ENCODE data around the gene EPS15. TPM values are rescaled to one million over a fixed set of nuclear protein-coding genes. Genes with fewer than 3 reads are reported as not detected.

Gene EPS15
- total and polyA plus RNA-seq, 9 of the 15 experiments (the other 6 are each of a cell fraction or from before 2014, with no cell fraction given), result 23.1 to 69.0 (median 41.7) TPM

- TF ChIP-seq PATZ1 (CRISPR knock-in tag; IDR thresholded peaks at IDR 0.05; ENCODE audit: borderline replicate concordance) (no peak), EP300 (IDR thresholded peaks at IDR 0.05; ENCODE audit: low read length) (no peak), OTX1 (CRISPR knock-in tag; IDR thresholded peaks at IDR 0.05) (no peak), U2AF1 (optimal IDR thresholded peaks at IDR 0.05; ENCODE audit: low read depth, low read length) (no peak), ZBTB5 (IDR thresholded peaks at IDR 0.05) (no peak), L3MBTL2 (IDR thresholded peaks at IDR 0.05) (no peak), ZNF165 (CRISPR knock-in tag; IDR thresholded peaks at IDR 0.05; ENCODE audit: borderline replicate concordance) (no peak), ZNF583 (CRISPR knock-in tag; IDR thresholded peaks at IDR 0.05) (no peak)
- TF ChIP-seq, protein P1, sequence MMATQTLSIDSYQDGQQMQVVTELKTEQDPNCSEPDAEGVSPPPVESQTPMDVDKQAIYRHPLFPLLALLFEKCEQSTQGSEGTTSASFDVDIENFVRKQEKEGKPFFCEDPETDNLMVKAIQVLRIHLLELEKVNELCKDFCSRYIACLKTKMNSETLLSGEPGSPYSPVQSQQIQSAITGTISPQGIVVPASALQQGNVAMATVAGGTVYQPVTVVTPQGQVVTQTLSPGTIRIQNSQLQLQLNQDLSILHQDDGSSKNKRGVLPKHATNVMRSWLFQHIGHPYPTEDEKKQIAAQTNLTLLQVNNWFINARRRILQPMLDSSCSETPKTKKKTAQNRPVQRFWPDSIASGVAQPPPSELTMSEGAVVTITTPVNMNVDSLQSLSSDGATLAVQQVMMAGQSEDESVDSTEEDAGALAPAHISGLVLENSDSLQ (IDR thresholded peaks at IDR 0.05), result peak; percentile 55; the same call in 1 of the 2 replicates
- TF ChIP-seq, protein P2, sequence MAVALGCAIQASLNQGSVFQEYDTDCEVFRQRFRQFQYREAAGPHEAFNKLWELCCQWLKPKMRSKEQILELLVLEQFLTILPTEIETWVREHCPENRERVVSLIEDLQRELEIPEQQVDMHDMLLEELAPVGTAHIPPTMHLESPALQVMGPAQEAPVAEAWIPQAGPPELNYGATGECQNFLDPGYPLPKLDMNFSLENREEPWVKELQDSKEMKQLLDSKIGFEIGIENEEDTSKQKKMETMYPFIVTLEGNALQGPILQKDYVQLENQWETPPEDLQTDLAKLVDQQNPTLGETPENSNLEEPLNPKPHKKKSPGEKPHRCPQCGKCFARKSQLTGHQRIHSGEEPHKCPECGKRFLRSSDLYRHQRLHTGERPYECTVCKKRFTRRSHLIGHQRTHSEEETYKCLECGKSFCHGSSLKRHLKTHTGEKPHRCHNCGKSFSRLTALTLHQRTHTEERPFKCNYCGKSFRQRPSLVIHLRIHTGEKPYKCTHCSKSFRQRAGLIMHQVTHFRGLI (CRISPR knock-in tag; IDR thresholded peaks at IDR 0.05), result no peak
Measured at GRCh38 chr1:51442198-51442597, 76.9 kb downstream of the EPS15 start (continued).

Data from K562 (cell line).